Measurements from ENCODE around the gene DLK1.

The DLK1 gene

GRCh38 chr14:100726550-100727085 lies at the start of gene DLK1:
Gene DLK1, plus strand, starts transcription at chr14:100726892. Its CDS starts 177 bp downstream, at chr14:100727069.
- DNase-seq (ENCODE audit: low read depth in 2 of 2), result no peak

- DNase-seq (ENCODE audit: low read depth in 2 of 2), result no peak
Measured at GRCh38 chr14:100677152-100677551, 49.5 kb upstream of the DLK1 start.

GRCh38 chr14:100677554-100678468 lies 48.9 kb upstream of the DLK1 start:
- no peak for DNase-seq (ENCODE audit: low read depth in 2 of 2)

- no peak for DNase-seq (ENCODE audit: low read depth in 2 of 2)
Measured at GRCh38 chr14:100678469-100678828, 48.2 kb upstream of the DLK1 start.

- DNase-seq (ENCODE audit: low read depth in 2 of 2), result no peak
Measured at GRCh38 chr14:100679153-100679552, 47.5 kb upstream of the DLK1 start.

- DNase-seq (ENCODE audit: low read depth in 2 of 2), result no peak
Measured at GRCh38 chr14:100679707-100680438, 46.8 kb upstream of the DLK1 start.

GRCh38 chr14:100680439-100681051 lies 46.1 kb upstream of the DLK1 start:
- no peak for DNase-seq (ENCODE audit: low read depth in 2 of 2)

- DNase-seq (ENCODE audit: low read depth in 2 of 2), result no peak
Measured at GRCh38 chr14:100681111-100681510, 45.6 kb upstream of the DLK1 start.

GRCh38 chr14:100682749-100683148 lies 43.9 kb upstream of the DLK1 start:
- DNase-seq (ENCODE audit: low read depth in 2 of 2), result no peak

GRCh38 chr14:100683578-100683977 lies 43.1 kb upstream of the DLK1 start:
- no peak for DNase-seq (ENCODE audit: low read depth in 2 of 2)

GRCh38 chr14:100684154-100684553 lies 42.5 kb upstream of the DLK1 start:
- no peak for DNase-seq (ENCODE audit: low read depth in 2 of 2)

GRCh38 chr14:100684961-100685360 lies 41.7 kb upstream of the DLK1 start:
- no peak for DNase-seq (ENCODE audit: low read depth in 2 of 2)

GRCh38 chr14:100686858-100687257 lies 39.8 kb upstream of the DLK1 start:
- no peak for DNase-seq (ENCODE audit: low read depth in 2 of 2)

- DNase-seq (ENCODE audit: low read depth in 2 of 2), result no peak
Measured at GRCh38 chr14:100687386-100687785, 39.3 kb upstream of the DLK1 start.

- no peak for DNase-seq (ENCODE audit: low read depth in 2 of 2)
Measured at GRCh38 chr14:100688051-100688450, 38.6 kb upstream of the DLK1 start.

- no peak for DNase-seq (ENCODE audit: low read depth in 2 of 2)
Measured at GRCh38 chr14:100688598-100689461, 37.9 kb upstream of the DLK1 start.

GRCh38 chr14:100690672-100691071 lies 36.0 kb upstream of the DLK1 start:
- DNase-seq (ENCODE audit: low read depth in 2 of 2), result no peak

- DNase-seq (ENCODE audit: low read depth in 2 of 2), result no peak
Measured at GRCh38 chr14:100691395-100692056, 35.2 kb upstream of the DLK1 start.

- no peak for DNase-seq (ENCODE audit: low read depth in 2 of 2)
Measured at GRCh38 chr14:100692256-100692655, 34.4 kb upstream of the DLK1 start.

- DNase-seq (ENCODE audit: low read depth in 2 of 2), result no peak
Measured at GRCh38 chr14:100692859-100693558, 33.7 kb upstream of the DLK1 start.

Measured in stimulated activated CD4-positive, alpha-beta T cell treated with anti-CD3 and anti-CD28 coated beads, Interleukin-1b, Interleukin-23, amount 100 ng/mL, for 1 hour (primary cell).